SK-N-MC (cell line): ENCODE results near the gene HM13.

Experiments
- DNase-seq: peaks from one replicate; pipeline ENCODE4 v3.0.0-alpha.2; 2011; ENCODE audit warnings: low read depth, low spot score
- H3K27ac ChIP-seq: fragments of 200-600 bp; sonication (generic); 2 replicates; pipeline ENCODE4 v1.5.1; 2016; ENCODE audit warnings: mixed run types
- H3K36me3 ChIP-seq: fragments of 200-600 bp; sonication (generic); 2 replicates; pipeline ENCODE4 v1.6.1; 2017; ENCODE audit warnings: antibody characterized with exemption, low read length, mixed read lengths; ENCODE audit not compliant: insufficient read depth
- H3K4me3 ChIP-seq: fragments of 200-600 bp; sonication (generic); 2 replicates; pipeline ENCODE4 v1.5.1; 2016
- H3K9ac ChIP-seq: fragments of 200-600 bp; sonication (generic); 2 replicates; pipeline ENCODE4 v1.8.0; 2017; ENCODE audit warnings: mixed run types, mixed read lengths; ENCODE audit not compliant: insufficient read length
- H3K9me3 ChIP-seq: fragments of 200-600 bp; sonication (generic); 2 replicates; pipeline ENCODE4 v1.6.1; 2017; ENCODE audit warnings: low read depth, mild to moderate bottlenecking, antibody characterized with exemption, low read length, moderate library complexity, mixed read lengths
- EZH2 ChIP-seq: fragments of 200-600 bp; sonication (generic); IDR thresholded peaks from one replicate; pipeline ENCODE4 v1.6.1; 2017; ENCODE audit warnings: antibody characterized with exemption
- FOXP2 ChIP-seq: optimal IDR thresholded peaks from 2 replicates; pipeline ENCODE3; 2011; ENCODE audit warnings: mild to moderate bottlenecking, moderate library complexity; ENCODE audit not compliant: insufficient read depth; ENCODE audit errors: extremely low read length, control extremely low read depth
- POLR2AphosphoS5 ChIP-seq: IDR thresholded peaks from 2 replicates; pipeline ENCODE4 v1.6.1; 2012; ENCODE audit warnings: mild to moderate bottlenecking, low read depth, low read length, borderline replicate concordance

Gene HM13

GRCh38 chr20:31555203-31555775 lies 41.0 kb downstream of the HM13 start:
- TF ChIP-seq POLR2AphosphoS5 (no peak; the same call in 1 of the 2 replicates), FOXP2 (no peak), EZH2 (no peak)
- no peak overlapping the region for H3K4me3 ChIP-seq
- no peak overlapping the region for H3K27ac ChIP-seq
- no peaks in the 10 kb centered on the region for H3K9me3 ChIP-seq
- DNase-seq = no peak
- no peak overlapping the region for H3K9ac ChIP-seq
- peaks cover 28% of the 10 kb centered on the region for H3K36me3 ChIP-seq

- TF ChIP-seq FOXP2 = no peak
- Histone ChIP-seq H3K4me3 (no peak overlapping the region), H3K9me3 (no peaks in the 10 kb centered on the region), H3K9ac (no peak overlapping the region), H3K36me3 (peaks cover 38% of the 10 kb centered on the region), H3K27ac (peak overlapping the region; percentile 71)
- DNase-seq = no peak
These were observed 45.5 kb downstream of the HM13 start for GRCh38 chr20:31559704-31560093.

GRCh38 chr20:31560094-31560745 lies 46.0 kb downstream of the HM13 start:
- Histone ChIP-seq H3K36me3 (peaks cover 38% of the 10 kb centered on the region), H3K9me3 (no peaks in the 10 kb centered on the region), H3K4me3 (no peak overlapping the region), H3K27ac (peak overlapping the region; percentile 82), H3K9ac (no peak overlapping the region)
- no peak for DNase-seq
- TF ChIP-seq POLR2AphosphoS5 (no peak; the same call in 1 of the 2 replicates), EZH2 (no peak), FOXP2 (no peak)

- peak overlapping the region; percentile 82 for H3K27ac ChIP-seq
- TF ChIP-seq POLR2AphosphoS5 (peak; percentile 43), FOXP2 (no peak)
- no peak overlapping the region for H3K4me3 ChIP-seq
- H3K9ac ChIP-seq = no peak overlapping the region
- H3K9me3 ChIP-seq = no peaks in the 10 kb centered on the region
- no peak for DNase-seq
- H3K36me3 ChIP-seq = peaks cover 38% of the 10 kb centered on the region
These were observed 46.7 kb downstream of the HM13 start for GRCh38 chr20:31560746-31561598.

- peaks cover 38% of the 10 kb centered on the region for H3K36me3 ChIP-seq
- no peak overlapping the region for H3K4me3 ChIP-seq
- peak overlapping the region; percentile 35; the same call in 1 of the 2 replicates for H3K27ac ChIP-seq
- H3K9me3 ChIP-seq = no peaks in the 10 kb centered on the region
- DNase-seq = no peak
- no peak for TF ChIP-seq POLR2AphosphoS5
- TF ChIP-seq EZH2 = no peak
- no peak for TF ChIP-seq FOXP2
- H3K9ac ChIP-seq = no peak overlapping the region
These were observed 48.0 kb downstream of the HM13 start for GRCh38 chr20:31562241-31562640.

- H3K9ac ChIP-seq = no peak overlapping the region
- no peak overlapping the region for H3K27ac ChIP-seq
- TF ChIP-seq EZH2 (no peak), FOXP2 (no peak), POLR2AphosphoS5 (no peak)
- H3K36me3 ChIP-seq = peaks cover 38% of the 10 kb centered on the region
- H3K9me3 ChIP-seq = no peaks in the 10 kb centered on the region
- DNase-seq = no peak
- H3K4me3 ChIP-seq = no peak overlapping the region
These were observed 50.0 kb downstream of the HM13 start for GRCh38 chr20:31564284-31564683.

- no peak overlapping the region for H3K4me3 ChIP-seq
- H3K9me3 ChIP-seq = no peaks in the 10 kb centered on the region
- no peak overlapping the region for H3K9ac ChIP-seq
- no peak for TF ChIP-seq FOXP2
- no peak for TF ChIP-seq EZH2
- no peak for TF ChIP-seq POLR2AphosphoS5
- DNase-seq = no peak
- H3K27ac ChIP-seq = no peak overlapping the region
- H3K36me3 ChIP-seq = peaks cover 36% of the 10 kb centered on the region
These were observed 51.6 kb downstream of the HM13 start for GRCh38 chr20:31565699-31566318.

- no peak for DNase-seq
- Histone ChIP-seq H3K9ac (no peak overlapping the region), H3K36me3 (peaks cover 31% of the 10 kb centered on the region), H3K27ac (no peak overlapping the region), H3K9me3 (no peaks in the 10 kb centered on the region), H3K4me3 (no peak overlapping the region)
- TF ChIP-seq FOXP2 (no peak), EZH2 (no peak), POLR2AphosphoS5 (no peak)
These were observed 52.0 kb downstream of the HM13 start for GRCh38 chr20:31566319-31566657.
